GM12892 (cell line): Measurements from ENCODE around the gene SWSAP1.

Experiments used
- POLR2A ChIP-seq: IDR thresholded peaks from 2 replicates; pipeline ENCODE4 v1.6.1; 2011; ENCODE audit warnings: low read depth, low read length, control low read depth
- POLR2AphosphoS5 ChIP-seq: IDR thresholded peaks from 2 replicates; pipeline ENCODE4 v1.6.1; 2011; ENCODE audit warnings: low read depth, low read length, control low read depth
- TAF1 ChIP-seq: IDR thresholded peaks from 2 replicates; pipeline ENCODE4 v1.6.1; 2011; ENCODE audit warnings: low read depth, mild to moderate bottlenecking, control low read depth, low read length, borderline replicate concordance

DNA sequence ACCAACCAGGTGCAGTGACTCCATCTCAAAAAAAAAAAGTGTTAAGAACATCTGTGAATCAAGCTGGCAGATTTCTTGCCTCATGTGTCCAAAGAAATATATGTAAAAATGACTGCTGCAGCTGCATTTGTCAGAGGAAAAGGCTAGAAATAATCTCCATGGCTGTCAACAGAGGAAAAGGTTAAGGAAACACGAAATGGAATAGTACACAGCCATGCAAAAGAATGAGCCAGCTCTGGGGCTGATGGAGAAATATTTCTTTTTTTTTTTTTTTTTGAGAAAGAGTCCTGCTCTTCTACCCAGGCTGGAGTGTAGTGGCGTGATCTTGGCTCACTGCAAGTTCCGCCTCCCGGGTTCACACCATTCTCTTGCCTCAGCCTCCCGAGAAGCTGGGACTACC lies 41.6 kb upstream of the SWSAP1 start:
- TF ChIP-seq POLR2A (no peak), TAF1 (no peak), POLR2AphosphoS5 (no peak)
